ENCODE data around the gene SYNGR3.

Gene SYNGR3

GRCh38 chr16:1968146-1968953 is 21.4 kb upstream of the SYNGR3 start:
- H3K4me3 ChIP-seq (ENCODE audit: low read depth, low read length), result no peak overlapping the region
- TF ChIP-seq CTCF (conservative IDR thresholded peaks at IDR 0.05; ENCODE audit: low read depth, low read length), result no peak
- no peak for DNase-seq (ENCODE audit: low read depth)

DNA sequence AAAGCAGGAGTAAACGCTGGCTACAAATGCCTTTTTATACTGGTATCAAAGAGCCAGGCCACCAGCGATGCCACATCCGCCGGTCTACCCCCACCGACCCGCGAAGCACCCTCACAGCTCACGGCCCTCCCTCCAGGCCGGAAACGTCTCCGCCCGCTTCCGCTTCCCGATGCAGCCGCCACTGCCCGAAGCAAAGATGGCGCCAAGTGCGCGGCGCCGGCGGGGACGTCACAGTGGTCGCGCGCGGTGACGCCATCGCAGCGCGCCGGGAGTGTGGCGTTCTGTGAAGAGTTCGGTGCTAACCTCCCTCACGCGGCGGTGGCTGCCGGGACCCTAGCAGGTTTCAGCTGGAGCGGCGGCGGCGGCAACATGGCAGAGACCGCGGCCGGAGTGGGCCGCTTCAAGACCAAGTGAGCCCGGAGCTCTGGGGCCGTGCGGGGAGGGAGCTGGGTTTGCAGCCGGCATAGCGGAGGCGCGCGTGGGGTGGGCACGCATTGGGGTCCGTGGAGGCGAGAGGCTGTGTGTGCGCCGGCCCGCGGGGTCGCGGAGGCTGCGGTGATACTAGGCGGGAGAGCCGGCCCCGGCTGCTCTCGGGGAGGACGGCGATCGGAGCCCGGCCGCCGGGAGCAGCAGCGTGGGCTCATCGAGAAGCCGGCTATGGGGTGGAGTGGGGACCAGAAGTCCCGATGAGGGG is 17.8 kb upstream of the SYNGR3 start, which contains the start of gene TBL3:
TBL3 (plus strand) TSS at position 258 of the 694 bp plus-strand sequence; CDS start at position 370, 112 bp downstream.
- peak within 1 kb of the TSS; percentile 92 for H3K4me3 ChIP-seq (ENCODE audit: low read depth, low read length)
- TF ChIP-seq CTCF (conservative IDR thresholded peaks at IDR 0.05; ENCODE audit: low read depth, low read length), result no peak
- DNase-seq (ENCODE audit: low read depth), result peak; percentile 94

- peak; percentile 26 for DNase-seq (ENCODE audit: low read depth)
- no peak for TF ChIP-seq CTCF (conservative IDR thresholded peaks at IDR 0.05; ENCODE audit: low read depth, low read length)
- H3K4me3 ChIP-seq (ENCODE audit: low read depth, low read length), result peak overlapping the region; percentile 92
Measured at GRCh38 chr16:1972490-1972877, 17.3 kb upstream of the SYNGR3 start.

GRCh38 chr16:1973461-1974156 is 16.2 kb upstream of the SYNGR3 start:
- no peak for TF ChIP-seq CTCF (conservative IDR thresholded peaks at IDR 0.05; ENCODE audit: low read depth, low read length)
- H3K4me3 ChIP-seq (ENCODE audit: low read depth, low read length), result no peak overlapping the region
- DNase-seq (ENCODE audit: low read depth), result no peak

DNA sequence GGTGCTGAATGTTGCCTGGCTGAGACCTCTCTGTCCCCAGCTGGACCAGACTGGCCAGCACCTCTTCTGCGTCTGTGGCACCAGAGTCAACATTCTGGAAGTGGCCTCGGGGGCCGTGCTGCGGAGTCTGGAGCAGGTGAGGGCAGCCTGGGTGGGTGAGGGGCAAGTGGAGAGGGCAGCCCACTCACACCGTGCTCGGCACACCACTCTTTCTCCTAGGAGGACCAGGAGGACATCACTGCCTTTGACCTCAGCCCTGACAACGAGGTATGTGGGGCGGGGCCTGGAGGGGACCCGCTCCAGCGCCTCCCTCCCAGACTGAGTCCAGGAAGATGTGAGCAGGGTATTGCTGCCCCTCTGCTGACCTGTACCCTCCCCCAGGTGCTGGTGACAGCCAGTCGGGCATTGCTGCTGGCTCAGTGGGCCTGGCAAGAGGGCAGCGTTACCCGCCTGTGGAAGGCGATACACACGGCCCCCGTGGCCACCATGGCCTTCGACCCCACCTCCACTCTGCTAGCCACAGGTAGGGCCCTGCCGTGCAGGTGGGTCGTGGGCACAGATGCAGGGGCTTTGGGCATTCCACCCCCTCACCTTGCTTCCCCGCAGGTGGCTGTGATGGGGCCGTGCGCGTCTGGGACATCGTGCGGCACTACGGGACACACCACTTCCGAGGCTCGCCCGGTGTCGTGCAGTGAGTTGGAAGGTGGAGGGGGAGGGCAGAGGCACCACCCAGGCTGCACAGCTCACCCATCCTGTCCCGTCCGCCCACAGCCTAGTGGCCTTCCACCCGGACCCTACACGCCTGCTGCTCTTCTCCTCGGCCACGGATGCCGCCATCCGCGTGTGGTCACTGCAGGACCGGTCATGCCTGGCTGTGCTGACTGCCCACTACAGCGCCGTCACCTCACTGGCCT is 15.4 kb upstream of the SYNGR3 start:
- DNase-seq (ENCODE audit: low read depth), result no peak
- H3K4me3 ChIP-seq (ENCODE audit: low read depth, low read length), result no peak overlapping the region
- no peak for TF ChIP-seq CTCF (conservative IDR thresholded peaks at IDR 0.05; ENCODE audit: low read depth, low read length)
